ENCODE measurements around the gene OR52B2. TPM values are rescaled to one million over a fixed set of nuclear protein-coding genes. Genes with fewer than 3 reads are reported as not detected.

The OR52B2 gene
- not detected for total RNA-seq
- not detected for polyA plus RNA-seq

DNA sequence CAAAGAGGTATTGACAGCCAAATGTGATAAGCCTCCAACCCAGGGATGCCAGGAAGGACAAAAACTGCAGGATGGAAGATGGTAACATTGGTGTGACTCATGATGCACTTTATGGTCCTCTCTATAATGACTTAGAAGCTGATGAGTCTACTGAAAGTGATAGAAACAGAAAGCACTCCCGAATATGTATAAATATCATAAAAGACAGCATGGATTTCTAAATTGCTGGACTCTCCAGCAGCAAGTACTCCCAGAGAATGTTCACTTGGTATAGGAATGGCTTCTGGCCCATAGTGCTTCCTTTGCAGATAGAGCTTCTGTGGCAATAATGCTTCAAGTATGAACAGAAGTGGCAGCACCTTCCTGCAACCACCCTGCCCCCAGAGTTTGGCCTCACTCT is at the start of gene OR52B2:
TSS of gene OR52B2 (minus strand) at position 101 of the 400 bp plus-strand sequence. CDS start at position 101, 0 bp downstream.
- Mint-ChIP-seq H3K4me3 (no peak within 1 kb of the TSS), H3K27me3 (peaks cover 9 to 11% of the 10 kb centered on the region in 2 donors), H3K4me1 (no peaks in the 10 kb centered on the region), H3K36me3 (no peaks in the 10 kb centered on the region), H3K27ac (no peak within 1 kb of the TSS), H3K9me3 (peaks cover 0 to 5% (median 2%) of the 10 kb centered on the region in 8 donors)
- Histone ChIP-seq H3K27me3 (ENCODE audit: insufficient read depth, low read length) (no peaks in the 10 kb centered on the region), H3K36me3 (ENCODE audit: insufficient read depth, low read length) (no peaks in the 10 kb centered on the region), H3K9me3 (ENCODE audit: control insufficient read depth in 1 of 2, low read length in 2 of 2) (no peaks in the 10 kb centered on the region), H3K27ac (ENCODE audit: low read depth, low read length) (no peak within 1 kb of the TSS), H3K4me1 (ENCODE audit: insufficient read depth, low read length) (no peaks in the 10 kb centered on the region), H3K4me3 (ENCODE audit: low read length in 2 of 2) (no peak within 1 kb of the TSS)
- CTCF ChIA-PET (ENCODE audit: partially characterized antibody), result no interaction called here
- intact Hi-C loops (cut with micrococcal nuclease), result no loop called here
- POLR2A ChIA-PET (ENCODE audit: partially characterized antibody), result no interaction called here
- DNase-seq, result no peak

GRCh38 chr11:6219359-6219758 is 49.2 kb upstream of the OR52B2 start:
- Mint-ChIP-seq H3K4me1 (peaks cover 9 to 17% (median 12%) of the 10 kb centered on the region in 4 donors), H3K27me3 (no peaks in the 10 kb centered on the region), H3K27ac (peak overlapping the region in 4 of 7 donors; percentile 9 to 84 (median 60)), H3K4me3 (no peak overlapping the region), H3K36me3 (peaks cover 57 to 82% of the 10 kb centered on the region in 2 donors), H3K9me3 (no peaks in the 10 kb centered on the region)
- no peaks in the 10 kb centered on the region for H3K9me3 ChIP-seq (ENCODE audit: control insufficient read depth in 1 of 2, low read length in 2 of 2)
- H3K27ac ChIP-seq (ENCODE audit: low read depth, low read length), result no peak overlapping the region
- intact Hi-C loops (cut with micrococcal nuclease), result no loop called here
- POLR2A ChIA-PET (ENCODE audit: partially characterized antibody), result no interaction called here
- no peaks in the 10 kb centered on the region for H3K4me1 ChIP-seq (ENCODE audit: insufficient read depth, low read length)
- H3K27me3 ChIP-seq (ENCODE audit: insufficient read depth, low read length), result no peaks in the 10 kb centered on the region
- CTCF ChIA-PET (ENCODE audit: partially characterized antibody), result no interaction called here
- H3K4me3 ChIP-seq (ENCODE audit: low read length in 2 of 2), result no peak overlapping the region
- no peak for DNase-seq
- peaks cover 72% of the 10 kb centered on the region for H3K36me3 ChIP-seq (ENCODE audit: insufficient read depth, low read length)

- ChIA-PET POLR2A (ENCODE audit: partially characterized antibody) (no interaction called here), CTCF (ENCODE audit: partially characterized antibody) (no interaction called here)
- no peak overlapping the region for H3K4me3 ChIP-seq (ENCODE audit: low read length in 2 of 2)
- H3K9me3 ChIP-seq (ENCODE audit: control insufficient read depth in 1 of 2, low read length in 2 of 2), result no peaks in the 10 kb centered on the region
- no peaks in the 10 kb centered on the region for H3K4me1 ChIP-seq (ENCODE audit: insufficient read depth, low read length)
- H3K27ac ChIP-seq (ENCODE audit: low read depth, low read length), result no peak overlapping the region
- peaks cover 9 to 17% (median 12%) of the 10 kb centered on the region in 4 donors for H3K4me1 Mint-ChIP-seq
- H3K27me3 ChIP-seq (ENCODE audit: insufficient read depth, low read length), result no peaks in the 10 kb centered on the region
- H3K36me3 Mint-ChIP-seq, result peaks cover 52 to 72% of the 10 kb centered on the region in 2 donors
- no peaks in the 10 kb centered on the region for H3K27me3 Mint-ChIP-seq
- peaks cover 70% of the 10 kb centered on the region for H3K36me3 ChIP-seq (ENCODE audit: insufficient read depth, low read length)
- intact Hi-C loops (cut with micrococcal nuclease), result no loop called here
- no peak overlapping the region for H3K27ac Mint-ChIP-seq
- H3K4me3 Mint-ChIP-seq, result no peak overlapping the region
- no peaks in the 10 kb centered on the region for H3K9me3 Mint-ChIP-seq
- DNase-seq, result no peak
Measured at GRCh38 chr11:6217722-6218121, 47.6 kb upstream of the OR52B2 start.

DNA sequence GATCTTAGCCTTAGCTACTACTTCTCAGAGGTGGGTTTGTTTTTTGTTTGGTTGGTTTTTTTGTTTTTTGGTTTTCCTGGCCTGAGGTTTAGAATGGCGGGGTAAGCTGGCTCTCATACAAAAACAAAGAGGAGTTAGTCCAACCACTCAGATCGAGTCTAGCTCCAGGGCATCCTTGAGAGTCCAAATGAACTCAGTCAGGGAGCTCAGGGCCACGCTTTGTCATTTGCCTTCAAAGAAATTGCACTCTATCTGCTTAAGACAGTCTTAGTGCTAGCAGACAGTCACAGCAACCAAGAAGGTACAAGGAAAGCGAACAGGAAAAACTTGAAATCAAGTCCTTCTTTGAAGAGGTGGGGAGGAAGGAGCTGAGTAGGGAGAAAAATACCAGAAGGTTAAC is 46.4 kb upstream of the OR52B2 start:
- Mint-ChIP-seq H3K4me3 (no peak overlapping the region), H3K27ac (peak overlapping the region in 1 of 7 donors; percentile 44), H3K4me1 (peaks cover 9 to 17% (median 12%) of the 10 kb centered on the region in 4 donors), H3K27me3 (no peaks in the 10 kb centered on the region), H3K9me3 (no peaks in the 10 kb centered on the region), H3K36me3 (peaks cover 39 to 61% of the 10 kb centered on the region in 2 donors)
- Histone ChIP-seq H3K27me3 (ENCODE audit: insufficient read depth, low read length) (no peaks in the 10 kb centered on the region), H3K4me3 (ENCODE audit: low read length in 2 of 2) (no peak overlapping the region), H3K9me3 (ENCODE audit: control insufficient read depth in 1 of 2, low read length in 2 of 2) (no peaks in the 10 kb centered on the region), H3K27ac (ENCODE audit: low read depth, low read length) (no peak overlapping the region), H3K4me1 (ENCODE audit: insufficient read depth, low read length) (no peaks in the 10 kb centered on the region), H3K36me3 (ENCODE audit: insufficient read depth, low read length) (peaks cover 63% of the 10 kb centered on the region)
- intact Hi-C loops (cut with micrococcal nuclease), result no loop called here
- DNase-seq, result no peak
- CTCF ChIA-PET (ENCODE audit: partially characterized antibody), result no interaction called here
- POLR2A ChIA-PET (ENCODE audit: partially characterized antibody), result no interaction called here

DNA sequence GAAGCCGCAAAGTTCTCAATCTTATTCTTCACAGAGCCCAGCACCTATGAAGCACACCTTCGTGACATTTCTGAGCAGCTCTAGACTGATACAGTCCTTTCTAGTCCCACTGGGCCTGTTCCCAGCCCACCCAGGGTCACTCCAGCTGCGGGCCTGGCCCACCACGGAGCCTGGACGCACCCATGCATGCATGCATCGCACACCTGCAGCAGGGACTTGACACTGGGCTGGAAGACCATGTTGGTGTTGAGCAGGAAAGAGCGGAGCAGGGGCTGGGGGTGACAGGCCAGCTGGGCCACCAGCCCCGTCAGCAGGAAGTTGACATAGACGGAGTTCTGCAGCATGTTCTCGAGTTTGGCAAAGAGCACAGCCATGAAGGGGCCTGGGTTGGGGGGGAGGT is 44.4 kb upstream of the OR52B2 start:
- Histone ChIP-seq H3K9me3 (ENCODE audit: control insufficient read depth in 1 of 2, low read length in 2 of 2) (no peaks in the 10 kb centered on the region), H3K4me1 (ENCODE audit: insufficient read depth, low read length) (no peaks in the 10 kb centered on the region), H3K4me3 (ENCODE audit: low read length in 2 of 2) (no peak overlapping the region), H3K27me3 (ENCODE audit: insufficient read depth, low read length) (no peaks in the 10 kb centered on the region), H3K36me3 (ENCODE audit: insufficient read depth, low read length) (peaks cover 51% of the 10 kb centered on the region), H3K27ac (ENCODE audit: low read depth, low read length) (no peak overlapping the region)
- Mint-ChIP-seq H3K4me3 (no peak overlapping the region), H3K27me3 (no peaks in the 10 kb centered on the region), H3K9me3 (no peaks in the 10 kb centered on the region), H3K27ac (no peak overlapping the region), H3K36me3 (peaks cover 30 to 57% of the 10 kb centered on the region in 2 donors), H3K4me1 (peaks cover 2 to 6% (median 4%) of the 10 kb centered on the region in 4 donors)
- ChIA-PET POLR2A (ENCODE audit: partially characterized antibody) (no interaction called here), CTCF (ENCODE audit: partially characterized antibody) (no interaction called here)
- DNase-seq, result no peak
- intact Hi-C loops (cut with micrococcal nuclease), result no loop called here

DNA sequence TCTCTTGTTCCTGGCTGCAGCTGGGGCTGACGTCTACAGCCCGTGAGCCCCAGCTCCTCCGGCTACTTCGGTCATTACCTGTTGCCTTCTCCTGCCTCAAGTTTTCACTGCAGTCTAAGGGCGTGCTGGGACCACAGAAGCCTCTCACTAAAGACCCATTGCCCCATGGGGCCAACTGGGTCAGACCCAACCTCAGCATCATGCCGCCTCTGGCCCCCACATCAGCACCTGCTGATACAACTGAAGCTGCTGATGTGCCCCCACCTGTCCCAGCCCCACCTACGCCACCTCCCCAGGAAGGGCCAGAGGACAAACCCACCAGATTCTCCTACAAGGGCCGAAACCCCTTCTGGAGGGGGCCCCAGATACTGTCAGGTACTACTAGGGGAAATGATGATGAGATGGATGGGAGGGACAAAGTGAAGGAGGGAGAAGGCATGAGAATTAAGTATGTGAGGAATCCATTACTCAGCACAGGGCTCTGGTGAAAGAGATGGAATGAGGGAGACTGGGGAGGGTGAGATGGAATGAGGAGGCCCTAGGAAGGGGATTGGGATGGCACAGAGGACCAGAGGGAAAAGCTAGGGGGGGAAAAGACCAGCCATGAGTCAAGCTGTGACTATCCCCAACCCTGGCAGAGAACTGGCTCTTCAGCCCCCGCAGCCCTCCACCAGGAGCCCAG is 40.3 kb upstream of the OR52B2 start:
- Histone ChIP-seq H3K27me3 (ENCODE audit: insufficient read depth, low read length) (no peaks in the 10 kb centered on the region), H3K9me3 (ENCODE audit: control insufficient read depth in 1 of 2, low read length in 2 of 2) (no peaks in the 10 kb centered on the region), H3K4me3 (ENCODE audit: low read length in 2 of 2) (no peak overlapping the region), H3K27ac (ENCODE audit: low read depth, low read length) (no peak overlapping the region), H3K4me1 (ENCODE audit: insufficient read depth, low read length) (no peaks in the 10 kb centered on the region), H3K36me3 (ENCODE audit: insufficient read depth, low read length) (peaks cover 24% of the 10 kb centered on the region)
- Mint-ChIP-seq H3K4me3 (no peak overlapping the region), H3K4me1 (peaks cover 0 to 4% (median under 1%) of the 10 kb centered on the region in 4 donors), H3K27me3 (no peaks in the 10 kb centered on the region), H3K9me3 (no peaks in the 10 kb centered on the region), H3K27ac (no peak overlapping the region), H3K36me3 (peaks cover 13 to 46% of the 10 kb centered on the region in 2 donors)
- POLR2A ChIA-PET (ENCODE audit: partially characterized antibody), result no interaction called here
- intact Hi-C loops (cut with micrococcal nuclease), result no loop called here
- DNase-seq, result no peak
- CTCF ChIA-PET (ENCODE audit: partially characterized antibody), result no interaction called here

DNA sequence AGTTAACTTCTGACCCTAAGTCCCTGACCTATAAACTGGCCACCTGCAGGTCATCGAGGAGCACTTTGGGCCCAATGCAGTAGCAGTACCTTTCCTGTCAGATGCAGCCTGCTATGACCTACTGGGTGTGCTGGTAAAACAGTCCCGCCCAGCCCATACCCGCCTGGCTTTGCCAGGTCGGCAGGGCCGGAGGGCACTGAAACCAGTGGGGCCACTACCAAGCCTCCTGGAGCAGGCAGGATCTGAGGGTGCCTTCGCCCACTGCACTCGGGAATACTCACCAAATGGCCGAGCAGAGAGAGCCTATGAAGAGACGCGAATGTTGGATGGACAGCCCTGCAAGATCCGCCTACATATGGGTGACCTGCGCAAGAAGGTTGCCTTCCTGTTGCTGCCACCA is 39.7 kb upstream of the OR52B2 start:
- Histone ChIP-seq H3K4me3 (ENCODE audit: low read length in 2 of 2) (no peak overlapping the region), H3K4me1 (ENCODE audit: insufficient read depth, low read length) (no peaks in the 10 kb centered on the region)
- CTCF ChIA-PET (ENCODE audit: partially characterized antibody), result no interaction called here

More for the DNA sequence above, 39.7 kb upstream of the OR52B2 start:
- Histone ChIP-seq H3K36me3 (ENCODE audit: insufficient read depth, low read length) (peaks cover 24% of the 10 kb centered on the region), H3K27me3 (ENCODE audit: insufficient read depth, low read length) (no peaks in the 10 kb centered on the region), H3K27ac (ENCODE audit: low read depth, low read length) (no peak overlapping the region), H3K9me3 (ENCODE audit: control insufficient read depth in 1 of 2, low read length in 2 of 2) (no peaks in the 10 kb centered on the region)
- Mint-ChIP-seq H3K36me3 (peaks cover 13 to 46% of the 10 kb centered on the region in 2 donors), H3K9me3 (no peaks in the 10 kb centered on the region), H3K27me3 (no peaks in the 10 kb centered on the region), H3K4me3 (no peak overlapping the region), H3K4me1 (peaks cover 0 to 11% (median 6%) of the 10 kb centered on the region in 4 donors), H3K27ac (no peak overlapping the region)
- no peak for DNase-seq
- intact Hi-C loops (cut with micrococcal nuclease), result no loop called here
- POLR2A ChIA-PET (ENCODE audit: partially characterized antibody), result no interaction called here
